ENCODE data around the gene TBC1D30.
A peak's percentile ranks its signal among the peaks of the same experiment; 100 is the strongest.
"Not testable (repeated sequence)": the region's sequence is repeated elsewhere in the genome, so short reads cannot be mapped to it uniquely, and the experiment has no call there.

Gene TBC1D30

GRCh38 chr12:64821116-64821630 lies 3.3 kb upstream of the TBC1D30 start:
- DNase-seq: no peak
- peaks cover 2% of the 10 kb centered on the region for H3K9me3 Mint-ChIP-seq
- peaks cover 18% of the 10 kb centered on the region for H3K4me1 Mint-ChIP-seq (ENCODE audit: low read depth)
- no peaks in the 10 kb centered on the region for H3K36me3 Mint-ChIP-seq (ENCODE audit: low read depth)
- peaks cover 40% of the 10 kb centered on the region for H3K27me3 Mint-ChIP-seq
- no peak overlapping the region for H3K4me3 Mint-ChIP-seq
- no peak overlapping the region for H3K27ac Mint-ChIP-seq

GRCh38 chr12:64824130-64824499 lies 332 bp upstream of the TBC1D30 start:
- Mint-ChIP-seq H3K36me3 (ENCODE audit: low read depth) (no peaks in the 10 kb centered on the region), H3K27ac (no peak overlapping the region), H3K4me3 (peak overlapping the region; percentile 76), H3K9me3 (peaks cover 2% of the 10 kb centered on the region), H3K27me3 (peaks cover 69% of the 10 kb centered on the region), H3K4me1 (ENCODE audit: low read depth) (peaks cover 23% of the 10 kb centered on the region)
- no peak for DNase-seq

- DNase-seq: peak; percentile 34
- peak overlapping the region; percentile 76 for H3K4me3 Mint-ChIP-seq
Measured at GRCh38 chr12:64825143-64826021, 935 bp downstream of the TBC1D30 start.

GRCh38 chr12:64826234-64826633 lies 1.8 kb downstream of the TBC1D30 start:
- no peaks in the 10 kb centered on the region for H3K36me3 Mint-ChIP-seq (ENCODE audit: low read depth)
- H3K27me3 Mint-ChIP-seq: peaks cover 75% of the 10 kb centered on the region
- DNase-seq: peak; percentile 64

More at GRCh38 chr12:64825143-64826021, 935 bp downstream of the TBC1D30 start:
- Mint-ChIP-seq H3K9me3 (peaks cover 2% of the 10 kb centered on the region), H3K36me3 (ENCODE audit: low read depth) (no peaks in the 10 kb centered on the region), H3K27me3 (peaks cover 77% of the 10 kb centered on the region), H3K4me1 (ENCODE audit: low read depth) (peaks cover 23% of the 10 kb centered on the region), H3K27ac (no peak overlapping the region)

GRCh38 chr12:64828713-64829112 lies 4.3 kb downstream of the TBC1D30 start:
- Mint-ChIP-seq H3K4me1 (ENCODE audit: low read depth) (peaks cover 23% of the 10 kb centered on the region), H3K27me3 (peaks cover 71% of the 10 kb centered on the region), H3K36me3 (ENCODE audit: low read depth) (no peaks in the 10 kb centered on the region), H3K27ac (no peak overlapping the region), H3K4me3 (no peak overlapping the region), H3K9me3 (no peaks in the 10 kb centered on the region)
- DNase-seq: no peak

More at GRCh38 chr12:64826234-64826633, 1.8 kb downstream of the TBC1D30 start:
- Mint-ChIP-seq H3K4me1 (ENCODE audit: low read depth) (peaks cover 23% of the 10 kb centered on the region), H3K9me3 (peaks cover 2% of the 10 kb centered on the region), H3K27ac (no peak overlapping the region), H3K4me3 (peak overlapping the region; percentile 34)

GRCh38 chr12:64833928-64834327 lies 9.5 kb downstream of the TBC1D30 start:
- no peak overlapping the region for H3K27ac Mint-ChIP-seq
- H3K9me3 Mint-ChIP-seq: no peaks in the 10 kb centered on the region
- H3K27me3 Mint-ChIP-seq: peaks cover 29% of the 10 kb centered on the region

GRCh38 chr12:64835901-64836300 lies 11.5 kb downstream of the TBC1D30 start:
- Mint-ChIP-seq H3K27ac (no peak overlapping the region), H3K9me3 (no peaks in the 10 kb centered on the region), H3K4me3 (no peak overlapping the region), H3K27me3 (peaks cover 15% of the 10 kb centered on the region), H3K36me3 (ENCODE audit: low read depth) (no peaks in the 10 kb centered on the region), H3K4me1 (ENCODE audit: low read depth) (no peaks in the 10 kb centered on the region)
- DNase-seq: no peak

More at GRCh38 chr12:64833928-64834327, 9.5 kb downstream of the TBC1D30 start:
- DNase-seq: no peak
- Mint-ChIP-seq H3K4me3 (no peak overlapping the region), H3K4me1 (ENCODE audit: low read depth) (no peaks in the 10 kb centered on the region), H3K36me3 (ENCODE audit: low read depth) (no peaks in the 10 kb centered on the region)

GRCh38 chr12:64836856-64837255 lies 12.4 kb downstream of the TBC1D30 start:
- Mint-ChIP-seq H3K27ac (no peak overlapping the region), H3K4me3 (no peak overlapping the region), H3K4me1 (ENCODE audit: low read depth) (no peaks in the 10 kb centered on the region), H3K27me3 (peaks cover 15% of the 10 kb centered on the region), H3K9me3 (no peaks in the 10 kb centered on the region), H3K36me3 (ENCODE audit: low read depth) (no peaks in the 10 kb centered on the region)
- no peak for DNase-seq

GRCh38 chr12:64837427-64837826 lies 13.0 kb downstream of the TBC1D30 start:
- Mint-ChIP-seq H3K36me3 (ENCODE audit: low read depth) (no peaks in the 10 kb centered on the region), H3K27ac (no peak overlapping the region), H3K4me1 (ENCODE audit: low read depth) (no peaks in the 10 kb centered on the region), H3K9me3 (no peaks in the 10 kb centered on the region), H3K27me3 (peaks cover 15% of the 10 kb centered on the region), H3K4me3 (no peak overlapping the region)
- no peak for DNase-seq

GRCh38 chr12:64840119-64840518 lies 15.7 kb downstream of the TBC1D30 start:
- no peak overlapping the region for H3K4me3 Mint-ChIP-seq
- no peaks in the 10 kb centered on the region for H3K9me3 Mint-ChIP-seq
- no peaks in the 10 kb centered on the region for H3K36me3 Mint-ChIP-seq (ENCODE audit: low read depth)
- H3K27ac Mint-ChIP-seq: no peak overlapping the region
- DNase-seq: no peak
- peaks cover 1% of the 10 kb centered on the region for H3K27me3 Mint-ChIP-seq
- no peaks in the 10 kb centered on the region for H3K4me1 Mint-ChIP-seq (ENCODE audit: low read depth)

- H3K4me1 Mint-ChIP-seq (ENCODE audit: low read depth): no peaks in the 10 kb centered on the region
- no peaks in the 10 kb centered on the region for H3K9me3 Mint-ChIP-seq
- no peaks in the 10 kb centered on the region for H3K36me3 Mint-ChIP-seq (ENCODE audit: low read depth)
- H3K4me3 Mint-ChIP-seq: no peak overlapping the region
- no peaks in the 10 kb centered on the region for H3K27me3 Mint-ChIP-seq
- no peak for DNase-seq
- no peak overlapping the region for H3K27ac Mint-ChIP-seq
Measured at GRCh38 chr12:64840949-64841717, 16.7 kb downstream of the TBC1D30 start.

- Mint-ChIP-seq H3K9me3 (peaks cover 17% of the 10 kb centered on the region), H3K27me3 (peaks cover 34% of the 10 kb centered on the region)
- H3K4me3 Mint-ChIP-seq; H3K27ac Mint-ChIP-seq; H3K4me1 Mint-ChIP-seq (ENCODE audit: low read depth); H3K36me3 Mint-ChIP-seq (ENCODE audit: low read depth); DNase-seq: not testable (repeated sequence)
Measured at GRCh38 chr12:64848409-64848808, 24.0 kb downstream of the TBC1D30 start.

GRCh38 chr12:64858882-64859605 lies 34.6 kb downstream of the TBC1D30 start:
- peaks cover 35% of the 10 kb centered on the region for H3K27me3 Mint-ChIP-seq
- H3K4me3 Mint-ChIP-seq: no peak overlapping the region
- no peaks in the 10 kb centered on the region for H3K36me3 Mint-ChIP-seq (ENCODE audit: low read depth)
- peaks cover 8% of the 10 kb centered on the region for H3K4me1 Mint-ChIP-seq (ENCODE audit: low read depth)
- no peaks in the 10 kb centered on the region for H3K9me3 Mint-ChIP-seq
- no peak overlapping the region for H3K27ac Mint-ChIP-seq
- no peak for DNase-seq

GRCh38 chr12:64860446-64860998 lies 36.1 kb downstream of the TBC1D30 start:
- H3K4me3 Mint-ChIP-seq: no peak overlapping the region
- peak overlapping the region; percentile 67 for H3K27ac Mint-ChIP-seq
- H3K4me1 Mint-ChIP-seq (ENCODE audit: low read depth): peaks cover 8% of the 10 kb centered on the region
- no peak for DNase-seq
- H3K9me3 Mint-ChIP-seq: no peaks in the 10 kb centered on the region
- H3K36me3 Mint-ChIP-seq (ENCODE audit: low read depth): no peaks in the 10 kb centered on the region
- H3K27me3 Mint-ChIP-seq: peaks cover 29% of the 10 kb centered on the region

Measured in activated T-cell treated with anti-CD3 and anti-CD28 coated beads, Interleukin-2, amount 50 U/mL, for 24 hours (primary cell).